HFFc6 (cell line): ENCODE results near the gene NUP62. TPM values are rescaled to one million over a fixed set of nuclear protein-coding genes. Genes with fewer than 3 reads are reported as not detected.
A peak's percentile ranks its signal among the peaks of the same experiment; 100 is the strongest.

Source experiments
- DNase-seq: peaks from one replicate; pipeline ENCODE4 v3.0.0-alpha.2; 2018
- H3K27ac Mint-ChIP-seq: 2 replicates; pipeline ENCODE4 v1.8.0; 2020; ENCODE audit warnings: mild to moderate bottlenecking, mixed read lengths
- H3K27me3 Mint-ChIP-seq: 2 replicates; pipeline ENCODE4 v1.8.0; 2021; ENCODE audit warnings: mild to moderate bottlenecking, moderate library complexity, mixed read lengths; ENCODE audit not compliant: insufficient read depth
- H3K36me3 Mint-ChIP-seq: 2 replicates; pipeline ENCODE4 v1.8.0; 2021; ENCODE audit warnings: low read depth, mixed read lengths
- H3K4me1 Mint-ChIP-seq: 2 replicates; pipeline ENCODE4 v1.8.0; 2020; ENCODE audit warnings: low read depth, mixed read lengths
- H3K4me3 Mint-ChIP-seq: 2 replicates; pipeline ENCODE4 v1.8.0; 2020; ENCODE audit warnings: mild to moderate bottlenecking, moderate library complexity, mixed read lengths
- H3K9me3 Mint-ChIP-seq: 2 replicates; pipeline ENCODE4 v1.8.0; 2020; ENCODE audit warnings: mild to moderate bottlenecking, mixed read lengths
- total RNA-seq, 6 experiments: library from RNA; stranded (reverse); fragmentation: NEBNext Ultra II Directional; extraction: Animal tissue kit (Norgen Biotek cat#: 25700); gene quantifications; 2 replicates in 1 of 6; 3 replicates in 5 of 6; pipeline ENCODE4 v1.2.3, GENCODE V29; 2021
- TF ChIP-seq, protein P1 (sequence below): fragments of 200-600 bp; sonication (generic); IDR thresholded peaks from 2 replicates; pipeline ENCODE4 v1.5.0; 2021; ENCODE audit warnings: antibody characterized with exemption, mild to moderate bottlenecking

The NUP62 gene
- total RNA-seq, 6 experiments from 2014 or later: 50.9 to 78.3 (median 68.3) TPM

GRCh38 chr19:49931293-49932040, 2.2 kb upstream of the NUP62 start:
- H3K4me3 Mint-ChIP-seq: no peak overlapping the region
- H3K27ac Mint-ChIP-seq: no peak overlapping the region
- peaks cover 8% of the 10 kb centered on the region; the same call in 1 of the 2 replicates for H3K9me3 Mint-ChIP-seq
- DNase-seq: no peak
- H3K27me3 Mint-ChIP-seq: peaks cover 13% of the 10 kb centered on the region
- H3K36me3 Mint-ChIP-seq: peaks cover 52% of the 10 kb centered on the region
- TF ChIP-seq, protein P1, sequence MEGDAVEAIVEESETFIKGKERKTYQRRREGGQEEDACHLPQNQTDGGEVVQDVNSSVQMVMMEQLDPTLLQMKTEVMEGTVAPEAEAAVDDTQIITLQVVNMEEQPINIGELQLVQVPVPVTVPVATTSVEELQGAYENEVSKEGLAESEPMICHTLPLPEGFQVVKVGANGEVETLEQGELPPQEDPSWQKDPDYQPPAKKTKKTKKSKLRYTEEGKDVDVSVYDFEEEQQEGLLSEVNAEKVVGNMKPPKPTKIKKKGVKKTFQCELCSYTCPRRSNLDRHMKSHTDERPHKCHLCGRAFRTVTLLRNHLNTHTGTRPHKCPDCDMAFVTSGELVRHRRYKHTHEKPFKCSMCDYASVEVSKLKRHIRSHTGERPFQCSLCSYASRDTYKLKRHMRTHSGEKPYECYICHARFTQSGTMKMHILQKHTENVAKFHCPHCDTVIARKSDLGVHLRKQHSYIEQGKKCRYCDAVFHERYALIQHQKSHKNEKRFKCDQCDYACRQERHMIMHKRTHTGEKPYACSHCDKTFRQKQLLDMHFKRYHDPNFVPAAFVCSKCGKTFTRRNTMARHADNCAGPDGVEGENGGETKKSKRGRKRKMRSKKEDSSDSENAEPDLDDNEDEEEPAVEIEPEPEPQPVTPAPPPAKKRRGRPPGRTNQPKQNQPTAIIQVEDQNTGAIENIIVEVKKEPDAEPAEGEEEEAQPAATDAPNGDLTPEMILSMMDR: no peak
- peaks cover 18% of the 10 kb centered on the region for H3K4me1 Mint-ChIP-seq

GRCh38 chr19:49930483-49931011, 1.2 kb upstream of the NUP62 start:
- TF ChIP-seq, protein P1: no peak
- Mint-ChIP-seq H3K9me3 (peaks cover 8% of the 10 kb centered on the region; the same call in 1 of the 2 replicates), H3K36me3 (peaks cover 54% of the 10 kb centered on the region), H3K4me1 (peaks cover 19% of the 10 kb centered on the region), H3K27ac (peak overlapping the region; percentile 94; the same call in 1 of the 2 replicates), H3K4me3 (peak overlapping the region; percentile 95), H3K27me3 (peaks cover 13% of the 10 kb centered on the region)
- DNase-seq: no peak

DNA sequence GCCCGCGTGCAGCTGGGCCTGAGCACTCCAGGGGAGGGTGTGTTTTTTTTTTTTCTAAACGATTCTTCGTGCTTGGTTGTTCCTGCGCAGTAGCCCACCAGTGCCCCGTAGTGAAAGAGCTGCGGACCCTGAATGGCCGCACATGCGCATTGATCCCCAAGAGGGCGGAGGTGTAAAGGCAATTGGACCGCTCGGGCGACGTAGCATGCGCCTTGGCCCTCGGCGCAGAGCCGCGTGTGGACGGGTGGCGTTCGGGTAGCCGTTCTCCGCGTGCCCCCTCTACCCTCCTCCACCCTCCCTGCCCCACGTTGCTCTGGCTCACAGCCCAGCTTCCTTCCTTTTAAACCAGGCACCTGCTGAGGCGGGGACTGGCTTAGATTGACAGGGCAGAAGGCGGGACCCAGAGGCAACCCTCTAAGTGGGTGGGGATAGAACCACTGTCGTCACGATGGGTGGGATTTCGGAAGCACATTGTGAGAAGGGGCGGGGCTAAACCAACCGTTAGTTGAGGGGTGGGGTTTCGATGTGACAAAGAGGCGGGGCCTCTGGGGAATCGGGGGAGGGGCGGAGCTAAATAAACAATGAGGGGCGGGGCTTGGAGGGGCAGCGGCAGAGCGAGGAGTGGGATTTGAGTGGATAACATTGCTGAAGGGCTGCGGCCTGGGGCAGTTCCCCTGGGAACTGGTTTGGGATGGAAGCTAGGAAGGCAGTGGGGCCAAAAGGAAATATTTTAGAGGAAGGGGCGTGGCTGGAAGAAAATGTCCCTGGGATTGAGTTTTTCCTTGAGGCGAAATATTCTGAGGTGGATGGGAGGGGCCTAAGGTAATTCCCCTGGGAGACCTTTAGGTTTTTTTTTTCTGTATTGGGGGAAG, 543 bp upstream of the NUP62 start:
- TF ChIP-seq, protein P1: peak; percentile 26; the same call in 1 of the 2 replicates
- Mint-ChIP-seq H3K9me3 (peaks cover 8% of the 10 kb centered on the region; the same call in 1 of the 2 replicates), H3K4me1 (peaks cover 23% of the 10 kb centered on the region), H3K27ac (peak overlapping the region; percentile 94), H3K27me3 (peaks cover 13% of the 10 kb centered on the region), H3K36me3 (peaks cover 59% of the 10 kb centered on the region), H3K4me3 (peak overlapping the region; percentile 95)
- DNase-seq: peak; percentile 95

DNA sequence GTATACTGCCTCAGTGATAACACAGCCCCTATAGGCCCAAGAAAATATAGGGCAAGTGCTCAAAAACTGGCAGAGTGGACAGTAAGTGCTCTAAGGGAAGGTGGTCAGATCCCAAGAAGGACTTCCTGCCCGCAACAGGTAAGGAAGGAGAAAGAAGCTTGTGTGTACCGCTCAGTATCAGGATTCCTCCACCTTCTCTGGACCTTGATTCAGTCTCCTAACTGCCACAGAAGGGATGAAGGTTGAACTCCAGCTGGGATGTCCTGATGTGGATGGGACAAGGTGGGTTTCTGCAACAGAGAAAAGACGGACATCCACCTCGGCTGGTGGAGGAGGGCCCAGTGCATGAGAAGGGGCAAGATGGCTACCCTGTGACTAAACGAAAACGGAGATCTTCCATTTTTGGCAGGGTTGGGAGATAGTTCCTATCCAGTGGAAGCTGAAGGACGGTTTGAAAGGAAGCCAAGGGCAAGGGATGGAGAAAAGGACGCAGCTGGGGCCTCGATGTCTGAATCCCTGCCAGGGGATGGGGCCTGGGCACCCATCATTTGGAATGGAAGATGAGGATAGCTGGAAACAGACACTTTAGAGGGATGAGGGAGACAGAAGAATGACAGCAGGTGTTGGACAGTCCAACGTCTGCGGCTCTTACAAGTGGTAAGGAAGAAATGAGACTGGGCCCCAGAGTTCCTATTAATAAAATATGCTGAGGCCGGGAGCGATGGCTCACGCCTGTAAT, 1.6 kb downstream of the NUP62 start:
- TF ChIP-seq, protein P1: no peak
- Mint-ChIP-seq H3K4me3 (peak overlapping the region; percentile 95), H3K36me3 (peaks cover 51% of the 10 kb centered on the region), H3K9me3 (peaks cover 8% of the 10 kb centered on the region; the same call in 1 of the 2 replicates), H3K27ac (peak overlapping the region; percentile 64), H3K4me1 (peaks cover 27% of the 10 kb centered on the region), H3K27me3 (peaks cover 11% of the 10 kb centered on the region; the same call in 1 of the 2 replicates)
- DNase-seq: no peak

DNA sequence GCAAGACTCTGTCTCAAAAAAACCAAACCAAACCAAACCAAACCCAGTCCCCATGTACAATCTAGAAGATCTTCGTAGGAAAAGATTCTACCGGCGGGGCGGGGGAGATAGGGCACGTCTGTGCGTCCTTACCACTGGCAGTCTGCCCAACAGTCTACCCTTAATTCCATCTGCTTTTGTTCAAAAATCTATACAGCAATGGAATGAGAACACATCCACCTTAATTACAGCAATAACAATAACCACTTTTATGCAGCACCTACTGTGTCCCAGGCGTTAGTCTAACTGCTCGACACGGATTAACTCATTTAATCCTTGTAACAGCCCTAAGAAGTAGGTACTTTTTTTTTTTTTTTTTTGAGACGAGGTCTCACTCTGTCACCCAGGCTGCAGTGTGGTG, 2.8 kb downstream of the NUP62 start:
- Mint-ChIP-seq H3K27ac (no peak overlapping the region), H3K4me3 (no peak overlapping the region), H3K36me3 (peaks cover 49% of the 10 kb centered on the region)

More for the DNA sequence above, 2.8 kb downstream of the NUP62 start:
- DNase-seq: no peak
- H3K4me1 Mint-ChIP-seq: peaks cover 39% of the 10 kb centered on the region
- H3K9me3 Mint-ChIP-seq: peaks cover 8% of the 10 kb centered on the region; the same call in 1 of the 2 replicates
- H3K27me3 Mint-ChIP-seq: peaks cover 11% of the 10 kb centered on the region; the same call in 1 of the 2 replicates
- TF ChIP-seq, protein P1: no peak
